ENCODE data around the gene SP6. TPM values are rescaled to one million over a fixed set of nuclear protein-coding genes. Genes with fewer than 3 reads are reported as not detected.

The SP6 gene
- total and polyA plus RNA-seq, 2 of the 8 experiments (the other 6 are each of a cell fraction or from before 2014, with no cell fraction given): 1.2 to 1.5 TPM

GRCh38 chr17:47837401-47838039 is 13.4 kb downstream of the SP6 start (continued):
- TF ChIP-seq CHD7 (IDR thresholded peaks at IDR 0.05; ENCODE audit: insufficient replicate concordance, low read length) (no peak), KDM5A (IDR thresholded peaks at IDR 0.05; ENCODE audit: low read length) (no peak), GTF2F1 (IDR thresholded peaks at IDR 0.05; ENCODE audit: borderline replicate concordance, low read depth, low read length) (no peak), JUN (IDR thresholded peaks at IDR 0.05; ENCODE audit: low read depth, low read length) (no peak), CTCF (IDR thresholded peaks at IDR 0.05; ENCODE audit: control extremely low read depth in 1 of 3, insufficient read depth in 1 of 3, low read depth in 1 of 3, low read length in 3 of 3) (no peak), KDM4A (IDR thresholded peaks at IDR 0.05; ENCODE audit: low read depth, low read length, severe bottlenecking) (no peak), SIRT6 (IDR thresholded peaks at IDR 0.05; ENCODE audit: low read length) (no peak), POLR2A (IDR thresholded peaks at IDR 0.05; ENCODE audit: control extremely low read depth in 1 of 2, low read depth in 2 of 2, low read length in 2 of 2) (no peak)

Measured in H1 (cell line).